GM23338 (cell line): Measurements from ENCODE around the gene LOC101059915.

ENCODE experiments used
- CTCF ChIP-seq, 2 experiments: fragments of 200-600 bp in 1 of 2; sonication (generic) in 1 of 2; conservative IDR thresholded peaks; 2 replicates each; pipeline versions ENCODE4 v1.5.1 to v1.6.1; 2016 to 2017; ENCODE audit warnings: antibody characterized with exemption in 2 of 2, low read depth in 2 of 2, mild to moderate bottlenecking in 2 of 2, moderate library complexity in 1 of 2
- EZH2 ChIP-seq: fragments of 200-600 bp; sonication (generic); IDR thresholded peaks from one replicate; pipeline ENCODE4 v1.8.0; 2017; ENCODE audit warnings: antibody characterized with exemption, mild to moderate bottlenecking, low read depth; ENCODE audit not compliant: unreplicated experiment
- EZH2phosphoT487 ChIP-seq: fragments of 200-600 bp; sonication (generic); IDR thresholded peaks from one replicate; pipeline ENCODE4 v1.8.1; 2018; ENCODE audit warnings: antibody characterized with exemption; ENCODE audit not compliant: unreplicated experiment
- JUNB ChIP-seq: IDR thresholded peaks from one replicate; pipeline ENCODE4 v1.6.1; 2016; ENCODE audit warnings: antibody characterized with exemption; ENCODE audit not compliant: unreplicated experiment
- POLR2AphosphoS5 ChIP-seq: IDR thresholded peaks from 2 replicates; pipeline ENCODE4 v1.6.1; 2016; ENCODE audit warnings: antibody characterized with exemption, low read depth
- STAT1 ChIP-seq: IDR thresholded peaks from one replicate; pipeline ENCODE4 v1.6.1; 2016; ENCODE audit warnings: antibody characterized with exemption; ENCODE audit not compliant: unreplicated experiment
- ZNF114 ChIP-seq: fragments of 250-450 bp; sonication (Bioruptor Pico); IDR thresholded peaks from 2 replicates; pipeline ENCODE4 v1.5.0; 2020; ENCODE audit warnings: mild to moderate bottlenecking, moderate library complexity
- ZNF462 ChIP-seq: fragments of 250-450 bp; sonication (Bioruptor Pico); IDR thresholded peaks from 2 replicates; pipeline ENCODE4 v1.5.0; 2020; ENCODE audit warnings: mild to moderate bottlenecking, moderate library complexity

GRCh38 chrX:71618303-71618721 lies 49.0 kb upstream of the LOC101059915 start, which contains the start of gene CXCR3:
- TF ChIP-seq ZNF114 (CRISPR knock-in tag) (no peak), CTCF (conservative IDR thresholded peaks at IDR 0.05; ENCODE audit: low read depth in 2 of 2) (no peak), EZH2 (no peak), EZH2phosphoT487 (no peak), POLR2AphosphoS5 (no peak), JUNB (no peak), ZNF462 (CRISPR knock-in tag) (no peak), STAT1 (no peak)
